Measurements from ENCODE around the gene SMG9.
A peak's percentile ranks its signal among the peaks of the same experiment; 100 is the strongest.

The SMG9 gene, protein sequence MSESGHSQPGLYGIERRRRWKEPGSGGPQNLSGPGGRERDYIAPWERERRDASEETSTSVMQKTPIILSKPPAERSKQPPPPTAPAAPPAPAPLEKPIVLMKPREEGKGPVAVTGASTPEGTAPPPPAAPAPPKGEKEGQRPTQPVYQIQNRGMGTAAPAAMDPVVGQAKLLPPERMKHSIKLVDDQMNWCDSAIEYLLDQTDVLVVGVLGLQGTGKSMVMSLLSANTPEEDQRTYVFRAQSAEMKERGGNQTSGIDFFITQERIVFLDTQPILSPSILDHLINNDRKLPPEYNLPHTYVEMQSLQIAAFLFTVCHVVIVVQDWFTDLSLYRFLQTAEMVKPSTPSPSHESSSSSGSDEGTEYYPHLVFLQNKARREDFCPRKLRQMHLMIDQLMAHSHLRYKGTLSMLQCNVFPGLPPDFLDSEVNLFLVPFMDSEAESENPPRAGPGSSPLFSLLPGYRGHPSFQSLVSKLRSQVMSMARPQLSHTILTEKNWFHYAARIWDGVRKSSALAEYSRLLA

DNA sequence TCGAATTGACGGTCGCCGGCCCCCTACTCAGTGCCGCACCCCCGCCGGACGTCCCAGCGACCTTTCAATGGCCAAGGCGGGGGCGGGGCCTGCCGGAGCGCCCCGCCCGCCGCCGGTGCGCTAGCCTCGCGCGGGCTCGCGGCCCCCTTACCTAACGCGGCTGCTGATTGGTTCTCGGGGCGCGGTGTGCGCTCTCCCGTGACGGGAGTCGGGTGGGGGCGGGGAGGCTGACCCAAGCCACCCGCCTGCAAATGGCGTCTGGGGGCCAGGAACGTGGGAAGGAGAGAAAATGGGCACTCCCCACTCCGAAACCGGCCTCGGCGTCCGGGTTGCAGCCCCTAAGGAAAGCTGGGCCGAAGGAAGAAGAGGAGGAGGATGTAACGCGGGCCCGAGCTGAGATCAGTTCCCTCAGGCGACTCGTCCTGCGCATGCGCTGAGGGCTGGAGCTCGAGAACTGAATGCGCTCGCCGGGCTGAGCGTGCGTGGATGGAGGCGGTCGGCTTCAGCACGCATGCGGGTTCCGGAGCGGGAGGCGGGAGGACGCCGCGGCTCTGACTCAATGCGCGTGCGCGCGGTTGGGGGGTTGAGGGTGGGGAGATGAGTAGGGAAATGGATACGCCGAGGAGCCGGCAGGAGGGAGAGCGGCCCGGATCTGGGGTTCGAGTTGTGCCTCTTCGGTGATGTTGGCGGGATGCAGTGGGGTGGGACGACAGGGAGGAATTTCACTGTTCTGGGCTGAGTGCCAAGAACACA is at the start of gene SMG9:
SMG9 (minus strand) TSS at position 460 of the 753 bp plus-strand sequence. CDS start 4,221 bp downstream, outside the sequence.
- DNase-seq (ENCODE audit: low spot score), result peak; percentile 98

DNA sequence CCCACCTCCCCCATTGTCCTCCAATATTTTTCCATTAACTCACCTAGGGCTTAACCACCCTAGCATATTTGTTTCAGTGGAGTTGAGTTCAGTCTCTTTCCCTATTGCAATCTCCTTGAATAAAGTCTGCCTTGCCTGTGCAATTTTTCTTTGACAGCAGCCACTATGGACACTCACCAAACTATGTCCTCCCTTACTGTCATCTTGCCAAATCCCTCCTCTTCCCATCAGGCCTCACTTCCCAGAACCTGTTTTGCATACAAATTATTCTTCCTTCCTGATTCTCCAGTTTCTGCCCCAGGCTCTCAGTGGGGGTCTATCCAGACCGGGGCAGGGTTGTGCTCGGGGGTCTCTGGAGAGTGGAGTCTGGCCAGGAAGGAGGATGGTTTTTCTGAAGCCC is 49.7 kb upstream of the SMG9 start:
- DNase-seq (ENCODE audit: low spot score), result no peak

DNA sequence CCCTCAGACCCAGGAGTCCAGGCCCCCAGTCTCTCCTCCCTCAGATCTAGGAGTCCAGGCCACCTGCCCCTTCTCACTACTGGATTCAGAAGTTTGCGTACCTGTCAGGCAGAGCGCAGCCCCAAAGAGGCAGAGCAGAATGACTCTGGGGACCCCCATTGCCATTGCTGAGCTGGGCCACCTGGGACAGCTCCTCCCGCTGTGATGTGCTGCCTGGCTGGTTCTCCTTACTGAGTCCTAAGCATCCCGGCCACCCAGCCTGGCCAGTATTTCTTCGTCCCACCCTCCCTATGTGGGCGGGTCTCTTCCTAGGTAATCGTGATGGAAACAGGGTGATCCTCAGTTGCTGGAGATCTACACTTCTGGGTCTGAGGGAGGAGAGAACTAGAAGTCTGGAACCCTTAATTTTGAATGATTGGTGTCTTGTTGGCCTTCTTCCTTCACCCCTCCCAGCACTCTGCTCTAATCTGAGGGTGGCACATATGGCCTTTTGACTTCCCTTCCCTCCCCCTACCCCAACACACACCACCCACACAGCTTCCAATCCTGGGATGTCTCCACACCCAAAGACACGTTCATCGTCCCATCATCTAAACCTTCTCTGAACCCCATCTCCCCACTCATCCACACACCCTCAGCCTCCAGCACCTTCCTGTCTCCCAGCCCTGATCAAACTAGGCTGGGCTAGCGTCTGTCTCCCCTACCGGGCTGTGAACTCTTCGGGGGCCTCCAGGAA is 47.6 kb upstream of the SMG9 start, which contains the start of gene LYPD5:
LYPD5 (minus strand) TSS at position 232 of the 736 bp plus-strand sequence; CDS start at position 165, 67 bp downstream.
- no peak for DNase-seq (ENCODE audit: low spot score)

DNA sequence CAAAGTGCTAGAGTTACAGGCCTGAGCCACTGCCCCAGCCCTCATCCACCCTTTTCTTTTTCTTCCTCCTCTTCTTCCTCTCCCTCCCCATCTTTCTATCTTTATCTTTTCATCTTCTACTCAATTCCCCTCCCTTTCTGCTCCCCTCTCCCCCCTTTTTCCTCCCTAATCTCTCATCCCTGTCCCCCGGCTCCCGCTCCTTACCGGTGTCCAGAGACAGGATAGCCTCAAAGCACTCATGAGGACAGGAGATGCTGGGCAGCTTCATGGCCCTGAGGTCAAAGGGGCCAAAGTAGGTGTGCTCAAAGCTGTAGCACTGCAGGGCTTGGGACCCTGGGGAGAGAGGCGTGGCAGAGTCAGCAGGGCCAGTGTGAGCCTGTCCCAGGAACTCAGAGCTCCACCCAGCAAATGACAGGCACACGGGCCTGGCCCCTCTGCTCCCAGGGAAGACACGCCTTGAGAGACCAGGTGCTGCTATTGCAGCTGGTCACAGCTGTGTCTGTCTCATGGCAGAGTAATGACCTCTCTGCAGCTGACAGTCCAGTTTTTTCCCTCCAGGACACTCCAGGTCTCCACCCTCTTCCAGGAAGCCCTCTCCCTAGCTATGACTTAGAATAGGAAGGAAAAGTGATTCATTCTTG is 44.9 kb upstream of the SMG9 start:
- no peak for DNase-seq (ENCODE audit: low spot score)

DNA sequence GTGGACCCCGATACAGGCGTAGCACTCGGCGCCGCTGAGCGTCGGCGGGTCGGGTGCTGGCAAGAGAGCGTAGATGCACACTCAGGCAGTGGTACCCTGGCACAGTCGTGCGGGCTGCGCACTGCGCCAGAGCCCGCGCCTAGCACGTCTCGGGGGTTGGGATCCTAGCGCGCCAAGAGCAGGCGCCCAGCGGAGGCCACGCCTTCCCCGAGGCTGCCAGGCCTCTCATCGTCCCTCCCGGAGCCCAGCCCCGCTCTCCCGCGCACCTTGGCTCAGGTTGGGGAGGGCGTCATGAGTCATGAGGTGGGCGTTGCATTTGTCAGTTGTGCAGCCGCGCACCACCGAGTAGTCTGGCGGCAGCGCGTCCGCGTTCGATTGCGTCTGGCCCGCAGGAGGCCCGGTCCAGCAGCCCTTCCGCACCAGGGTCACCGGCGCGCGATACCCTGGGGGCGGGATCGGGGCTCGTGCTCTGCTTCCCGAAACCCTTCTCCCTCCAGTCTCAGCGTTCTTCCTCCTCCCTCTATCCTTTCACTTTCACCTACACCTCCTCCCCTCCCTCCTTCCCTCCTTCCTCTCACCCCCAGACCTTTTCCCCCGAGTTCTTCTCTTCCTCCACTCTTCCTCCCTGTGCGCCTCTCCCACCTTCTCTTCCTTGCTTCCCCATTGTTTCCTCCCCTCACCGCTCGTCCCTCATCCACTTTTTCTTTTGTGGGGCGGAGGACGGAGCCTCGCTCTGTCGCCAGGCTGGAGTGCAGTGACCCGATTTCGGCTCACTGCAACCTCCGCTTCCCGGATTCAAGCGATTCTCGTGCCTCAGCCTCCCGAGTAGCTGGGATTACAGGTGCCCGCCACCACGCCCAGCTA is 44.0 kb upstream of the SMG9 start:
- DNase-seq (ENCODE audit: low spot score), result peak; percentile 69

DNA sequence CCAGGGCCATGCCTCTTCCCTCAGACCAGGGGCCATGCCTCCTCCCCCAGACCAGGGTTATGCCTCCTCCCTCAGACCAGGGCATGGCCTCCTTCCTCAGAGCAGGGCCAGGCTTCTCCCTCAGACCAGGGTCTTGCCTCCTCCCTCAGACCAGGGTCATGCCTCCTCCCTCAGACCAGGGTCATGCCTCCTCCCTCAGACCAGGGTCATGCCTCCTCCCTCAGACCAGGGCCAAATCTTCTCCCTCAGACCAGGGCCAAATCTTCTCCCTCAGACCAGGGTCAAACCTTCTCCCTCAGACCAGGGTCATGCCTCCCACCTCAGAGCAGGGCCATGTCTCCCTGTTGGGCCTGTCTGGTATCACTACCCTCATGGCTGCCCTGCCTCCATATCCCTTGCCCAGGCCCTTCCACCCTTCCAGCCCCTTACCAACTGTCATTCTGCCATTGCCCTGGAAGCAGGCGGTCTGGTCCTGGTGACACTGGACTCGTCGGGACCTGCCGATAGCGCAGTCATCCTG is 43.3 kb upstream of the SMG9 start:
- no peak for DNase-seq (ENCODE audit: low spot score)

DNA sequence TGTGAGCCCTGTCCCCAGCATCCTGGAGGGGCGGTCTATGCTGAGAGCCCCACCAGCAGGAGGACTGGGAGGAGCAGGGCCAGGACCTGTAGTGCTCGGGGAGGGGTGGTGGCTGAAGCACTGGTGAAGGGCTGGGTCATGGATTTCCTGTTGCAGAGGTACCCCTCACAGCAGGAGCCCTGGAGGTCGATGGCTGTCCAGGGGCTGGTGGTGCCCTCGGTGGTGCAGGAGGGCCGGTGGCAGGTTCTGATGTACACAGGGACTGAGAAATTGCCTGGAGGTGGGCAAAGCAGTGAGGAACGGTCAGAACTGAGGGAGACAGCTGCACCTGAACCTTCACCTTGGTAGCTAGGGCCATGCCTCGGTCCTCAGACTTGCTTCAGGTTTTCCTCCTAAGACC is 42.8 kb upstream of the SMG9 start:
- DNase-seq (ENCODE audit: low spot score), result no peak

DNA sequence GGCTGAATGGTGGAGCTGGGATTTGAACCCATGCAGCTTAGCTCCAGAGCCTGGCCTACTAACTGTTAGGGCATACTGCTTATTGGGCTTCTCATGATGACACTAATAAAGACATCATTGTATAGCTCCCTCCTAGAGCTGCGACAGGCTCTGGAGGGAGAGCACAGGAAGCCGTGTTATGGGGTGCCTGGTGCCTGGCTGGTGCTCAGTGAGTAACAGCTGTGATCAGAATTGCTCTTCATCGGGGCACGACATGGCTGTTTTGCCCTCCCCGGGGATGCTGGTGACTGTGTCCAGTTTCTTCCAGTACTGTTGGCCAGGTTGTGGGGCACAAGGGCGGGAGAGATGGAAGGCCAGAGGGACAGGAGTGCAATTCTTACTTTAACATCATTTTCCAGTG is 42.4 kb upstream of the SMG9 start:
- DNase-seq (ENCODE audit: low spot score), result no peak

DNA sequence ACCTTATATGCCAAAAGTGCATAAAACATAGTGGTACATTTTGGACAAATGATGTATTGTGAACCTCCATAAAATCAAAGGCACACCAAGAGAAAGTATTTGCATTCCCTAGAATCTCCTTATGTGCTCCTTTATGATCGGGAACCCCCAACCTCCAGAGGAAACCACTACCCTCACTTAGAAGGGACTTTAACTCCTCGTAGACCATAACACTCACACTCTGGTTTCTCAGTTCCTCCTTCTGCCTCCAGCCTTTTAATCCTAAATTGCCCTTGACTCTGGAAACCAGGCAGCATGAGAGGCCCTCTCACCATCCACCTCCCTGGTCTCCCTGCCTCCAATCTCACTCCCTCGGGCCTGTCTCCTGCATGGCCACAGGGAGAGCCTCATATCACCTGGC is 35.8 kb upstream of the SMG9 start:
- DNase-seq (ENCODE audit: low spot score), result no peak

DNA sequence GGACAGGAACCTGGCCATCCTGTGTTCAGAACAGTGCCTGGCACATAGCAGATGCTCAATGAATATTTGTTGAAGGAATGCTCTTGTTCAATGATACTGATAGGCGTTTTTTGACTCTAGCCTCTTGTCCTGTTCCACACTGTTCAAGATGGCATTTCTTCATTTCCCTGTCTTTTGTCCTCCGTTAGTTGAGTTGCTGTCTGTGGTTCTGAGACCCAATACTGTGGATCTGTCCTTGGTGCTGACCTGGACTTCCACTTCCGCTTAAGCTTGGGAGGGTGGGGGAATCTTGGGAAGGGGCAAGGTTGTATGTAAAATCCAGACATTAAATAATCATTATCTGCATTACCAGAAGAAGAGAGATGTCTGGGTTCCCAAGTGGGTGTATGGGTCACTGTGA is 34.3 kb upstream of the SMG9 start:
- no peak for DNase-seq (ENCODE audit: low spot score)

DNA sequence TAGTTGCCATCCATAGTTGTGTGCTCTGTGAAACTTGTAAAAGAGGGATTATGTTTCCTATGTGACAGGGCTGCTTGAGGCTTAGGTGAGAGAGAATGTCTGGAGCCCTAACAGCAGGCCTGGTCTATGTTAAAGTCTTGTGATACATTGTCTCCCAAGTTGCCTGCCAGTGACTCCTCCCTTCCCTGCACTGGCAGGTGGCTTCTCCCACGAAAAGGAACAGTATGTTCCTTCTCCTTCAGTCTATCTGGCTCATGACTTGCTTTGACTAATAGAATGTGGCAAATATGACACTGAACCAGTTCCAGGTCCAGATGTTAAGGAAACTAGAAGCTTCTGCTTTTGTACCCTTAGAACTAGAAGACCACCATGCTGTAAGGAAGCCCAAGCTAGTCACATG is 31.9 kb upstream of the SMG9 start:
- no peak for DNase-seq (ENCODE audit: low spot score)

DNA sequence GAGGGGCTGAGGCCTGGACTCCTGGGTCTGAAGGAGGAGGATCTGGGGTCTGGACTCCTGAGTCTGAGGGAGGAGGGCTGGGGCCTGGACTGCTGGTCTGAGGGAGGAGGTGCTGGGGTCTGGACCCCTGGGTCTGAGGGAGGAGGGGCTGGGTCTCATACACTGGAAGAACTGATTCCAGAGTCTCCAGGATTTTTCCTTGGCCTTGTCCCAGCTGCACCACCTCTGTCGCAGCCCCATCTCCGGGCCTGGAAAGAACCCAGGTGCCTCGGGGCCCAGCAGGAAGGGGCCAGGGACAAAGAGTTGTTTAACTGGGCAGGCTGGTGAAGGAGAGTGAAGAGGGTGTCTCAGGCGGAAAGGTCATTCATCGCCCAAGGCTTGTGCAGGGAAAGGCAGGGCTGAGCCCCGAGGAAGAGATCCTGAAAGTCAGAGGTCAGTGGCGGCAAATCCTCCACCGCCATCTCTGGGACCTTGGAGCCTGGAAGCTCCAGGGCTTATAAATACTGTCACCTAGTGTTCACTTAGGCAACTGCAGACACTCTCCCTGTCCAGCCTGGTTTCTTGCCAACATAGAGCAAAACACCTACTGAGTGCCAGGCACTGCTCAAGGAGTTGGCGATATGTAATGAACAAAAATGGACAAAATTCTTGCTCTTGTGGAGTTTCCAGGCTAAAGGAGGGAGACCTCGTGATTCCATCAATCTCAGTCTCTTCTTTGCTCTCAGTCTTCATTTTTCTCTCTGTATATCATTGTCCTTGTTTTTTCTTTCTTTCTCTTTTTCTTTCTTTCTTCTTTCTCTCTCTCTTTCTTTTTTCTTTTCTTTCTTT is 30.4 kb upstream of the SMG9 start:
- DNase-seq (ENCODE audit: low spot score), result peak; percentile 76

DNA sequence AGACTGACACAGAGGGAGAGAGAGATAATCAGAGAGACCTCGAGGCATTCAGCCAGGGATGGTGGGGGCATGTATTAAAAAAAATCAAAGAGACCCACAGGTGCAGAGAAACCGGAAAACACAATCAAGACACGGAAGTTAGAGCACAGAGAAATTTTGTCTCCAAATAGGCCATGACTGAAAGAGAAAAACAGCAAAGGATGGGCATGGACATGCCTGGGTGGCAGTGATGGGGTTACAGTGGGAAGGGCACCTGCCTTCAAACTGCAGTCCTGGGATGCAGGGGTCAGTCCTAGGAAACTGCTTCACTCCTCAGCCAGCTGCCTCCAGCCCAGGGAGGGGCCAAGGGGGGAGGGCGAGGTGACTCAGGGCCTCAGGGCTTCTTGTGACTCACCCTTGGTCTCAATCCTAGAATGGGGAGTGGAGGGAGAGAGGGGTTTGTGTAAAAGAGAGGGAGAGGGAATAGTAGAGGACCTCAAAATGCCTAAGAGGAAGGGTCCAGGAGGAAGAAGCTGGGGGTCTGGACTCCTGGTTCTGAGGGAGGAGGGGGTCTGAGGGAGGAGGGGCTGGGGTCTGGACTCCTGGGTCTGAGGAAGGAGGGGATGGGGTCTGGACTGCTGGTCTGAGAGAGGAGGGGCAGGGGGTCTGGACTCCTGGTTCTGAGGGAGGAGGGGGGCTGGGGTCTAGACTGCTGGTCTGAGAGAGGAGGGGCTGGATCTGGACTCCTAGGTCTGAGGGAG is 29.6 kb upstream of the SMG9 start:
- peak; percentile 76 for DNase-seq (ENCODE audit: low spot score)

DNA sequence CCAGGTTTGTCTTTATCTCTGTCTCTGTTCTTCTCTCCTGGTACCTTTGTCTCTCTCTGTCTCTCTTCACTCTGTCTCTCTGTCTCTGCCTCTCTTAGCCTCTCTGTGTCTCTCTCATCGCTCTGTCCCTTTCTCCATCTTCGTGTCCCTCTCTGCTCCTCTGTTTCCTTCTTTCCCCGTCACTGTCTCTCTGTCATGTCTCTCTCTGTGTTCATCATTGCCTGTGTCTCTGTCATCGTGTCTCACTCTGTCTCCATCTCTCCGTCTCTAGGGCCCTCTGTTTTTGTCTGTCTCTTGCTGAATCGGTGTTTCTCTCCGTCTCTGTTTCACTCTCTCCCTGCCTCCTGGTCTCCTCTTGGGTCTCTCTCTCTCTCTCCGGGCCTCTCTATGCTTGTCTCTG is 28.9 kb upstream of the SMG9 start:
- no peak for DNase-seq (ENCODE audit: low spot score)

DNA sequence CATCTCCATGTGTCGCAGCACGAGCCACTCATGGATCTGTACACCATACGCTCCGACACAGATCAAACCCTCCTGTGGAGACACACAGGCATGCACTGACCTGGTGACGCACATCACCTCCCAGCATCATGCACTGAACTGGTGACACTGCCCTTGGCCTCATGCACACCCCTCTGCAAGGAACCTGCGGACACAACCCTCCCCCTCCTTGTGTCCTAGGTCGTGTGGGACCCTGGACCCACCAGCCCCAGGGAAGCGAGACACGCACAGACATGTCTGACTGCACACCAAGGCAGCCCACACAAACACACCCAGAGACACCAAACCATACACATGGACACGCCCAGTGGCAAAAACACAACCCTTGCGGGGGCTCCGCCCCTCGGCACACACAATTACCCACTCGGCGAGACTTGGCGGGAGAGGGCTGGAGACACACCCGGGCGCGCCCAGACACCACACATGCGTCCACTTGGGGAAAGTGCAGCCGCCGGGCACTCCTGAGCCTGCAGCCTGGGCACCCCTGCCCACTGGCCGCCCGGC is 28.0 kb upstream of the SMG9 start:
- DNase-seq (ENCODE audit: low spot score), result peak; percentile 42

DNA sequence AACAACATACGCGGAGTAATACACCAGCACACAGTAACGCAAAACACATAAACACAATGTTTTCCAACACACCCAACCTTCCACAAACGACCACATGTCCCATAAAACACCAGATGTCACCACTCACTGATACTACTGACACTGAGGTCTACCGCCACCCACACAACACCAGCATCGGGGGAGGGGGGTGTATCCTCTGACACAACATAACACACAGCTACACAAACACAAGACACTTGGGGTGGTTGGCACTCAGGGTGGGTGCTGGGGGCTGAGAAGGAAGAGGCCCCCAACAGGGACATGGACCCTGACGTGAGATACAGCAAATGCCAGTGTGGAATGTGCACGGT is 27.5 kb upstream of the SMG9 start:
- DNase-seq (ENCODE audit: low spot score), result no peak

DNA sequence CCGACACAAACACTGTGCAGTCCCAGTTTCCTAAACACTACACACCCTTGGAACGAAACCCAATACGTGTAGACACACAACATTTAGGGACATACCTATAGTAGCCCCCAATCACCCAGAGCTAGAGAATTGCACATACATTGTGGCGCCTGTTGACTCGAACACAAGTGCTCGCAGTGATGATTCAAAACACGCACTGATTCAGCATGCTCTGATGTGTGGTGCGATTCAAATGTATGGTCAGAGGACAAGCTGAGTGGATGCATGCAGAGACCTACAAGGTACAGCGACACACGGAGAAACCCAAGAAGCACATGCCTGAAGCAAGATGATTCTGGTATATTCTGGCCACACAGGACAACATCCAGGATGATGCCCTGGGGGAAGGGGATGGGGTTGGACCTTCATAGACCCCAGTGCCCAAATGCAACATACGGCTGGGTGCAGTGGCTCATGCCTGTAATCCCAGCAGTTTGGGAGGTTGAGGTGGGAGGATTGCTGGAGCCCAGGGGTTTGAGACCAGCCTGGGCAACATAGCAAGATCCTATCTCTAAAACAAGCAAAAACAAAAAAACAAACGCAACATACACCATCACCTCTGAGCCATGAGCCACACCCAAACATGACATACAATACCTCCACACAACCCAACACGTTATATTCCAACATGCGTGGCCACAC is 27.0 kb upstream of the SMG9 start:
- DNase-seq (ENCODE audit: low spot score), result peak; percentile 35

Measured in CD4-positive, alpha-beta T cell treated with Interleukin-2 at 100 ng/mL for 4 hours (primary cell).